HG03039 (cell line): Measurements from ENCODE around the gene NEIL3.
"Not testable (repeated sequence)": the region's sequence is repeated elsewhere in the genome, so short reads cannot be mapped to it uniquely, and the experiment has no call there.

Source experiments
- ATAC-seq: cut with Tn5 transposase; IDR thresholded peaks from one replicate; pipeline ENCODE4 v1.9.1; 2021; ENCODE audit warnings: mild to moderate bottlenecking, moderate library complexity; ENCODE audit not compliant: unreplicated experiment

NEIL3 gene

DNA sequence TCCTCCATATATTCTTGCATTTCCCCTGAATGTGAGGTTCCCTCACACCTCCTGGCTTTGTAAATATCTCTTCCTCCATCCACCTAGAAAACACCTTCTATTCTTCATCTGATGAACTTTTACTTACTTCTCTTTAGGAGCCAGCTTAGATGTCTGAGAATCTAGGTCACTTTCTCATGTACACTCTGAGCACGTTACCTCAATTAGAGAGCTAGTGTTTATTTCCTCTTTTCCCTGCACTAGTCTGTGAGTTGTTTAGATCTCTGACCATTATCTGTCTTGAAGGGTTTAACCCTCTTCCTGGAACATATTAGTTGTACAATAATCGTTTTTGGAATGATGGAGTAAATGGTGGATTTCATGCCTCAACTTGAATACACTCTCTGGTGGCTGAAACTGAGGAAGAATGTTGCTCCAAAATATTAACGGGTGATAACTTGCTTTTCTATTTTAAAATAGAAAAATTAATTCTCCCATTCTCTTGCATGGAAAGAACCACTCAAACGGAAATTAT lies 8.5 kb upstream of the NEIL3 start:
- no peak for ATAC-seq

DNA sequence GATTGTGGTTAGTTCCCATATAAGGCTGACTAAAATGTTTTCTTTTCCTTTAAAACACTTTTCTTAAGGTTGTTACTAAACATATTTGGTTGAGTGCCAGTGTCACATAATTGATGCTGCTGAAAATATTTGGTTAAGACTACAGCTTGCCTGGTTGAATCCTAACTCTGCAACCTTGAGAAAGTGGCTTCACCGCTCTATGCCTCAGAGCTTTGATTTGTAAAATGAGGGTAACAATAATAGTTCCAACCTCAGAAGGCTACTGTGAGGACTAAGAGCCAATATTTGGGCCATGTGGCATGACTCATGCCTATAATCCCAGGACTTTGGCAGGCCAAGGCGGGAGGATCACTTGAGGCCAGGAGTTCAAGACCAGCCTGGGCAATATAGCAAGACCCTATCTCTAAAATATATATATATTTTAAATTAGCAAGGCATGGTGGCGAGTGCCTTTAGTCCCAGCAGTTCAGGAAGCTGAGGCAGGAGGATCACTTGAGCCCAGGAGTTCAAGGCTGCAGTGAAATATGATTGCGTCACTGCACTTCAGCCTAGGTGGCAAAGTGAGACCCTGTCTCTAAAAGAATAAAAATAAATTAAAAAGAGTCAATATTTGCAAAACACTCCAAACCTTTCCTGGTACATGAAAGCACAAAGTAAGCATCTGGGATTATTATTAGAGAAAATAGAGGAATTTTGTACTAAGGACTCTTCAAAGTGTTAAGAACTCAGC lies 7.1 kb upstream of the NEIL3 start:
- no peak for ATAC-seq

DNA sequence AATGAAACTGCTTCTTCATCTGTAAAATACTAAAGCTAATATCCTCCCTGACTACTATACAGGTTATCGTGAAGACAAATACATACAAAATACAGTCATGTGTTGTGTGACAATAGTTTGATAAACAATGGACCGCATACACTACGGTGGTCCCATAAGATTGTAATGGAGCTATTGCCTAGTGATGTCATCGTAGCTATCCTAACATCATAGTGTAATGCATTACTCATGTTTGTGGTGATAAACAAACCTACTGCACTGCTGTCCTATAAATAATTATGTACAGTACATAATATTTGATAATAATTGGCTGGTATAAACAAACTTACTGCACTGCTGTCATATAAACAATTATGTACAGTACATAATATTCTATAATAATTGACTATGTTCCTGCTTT lies 5.6 kb upstream of the NEIL3 start:
- no peak for ATAC-seq

DNA sequence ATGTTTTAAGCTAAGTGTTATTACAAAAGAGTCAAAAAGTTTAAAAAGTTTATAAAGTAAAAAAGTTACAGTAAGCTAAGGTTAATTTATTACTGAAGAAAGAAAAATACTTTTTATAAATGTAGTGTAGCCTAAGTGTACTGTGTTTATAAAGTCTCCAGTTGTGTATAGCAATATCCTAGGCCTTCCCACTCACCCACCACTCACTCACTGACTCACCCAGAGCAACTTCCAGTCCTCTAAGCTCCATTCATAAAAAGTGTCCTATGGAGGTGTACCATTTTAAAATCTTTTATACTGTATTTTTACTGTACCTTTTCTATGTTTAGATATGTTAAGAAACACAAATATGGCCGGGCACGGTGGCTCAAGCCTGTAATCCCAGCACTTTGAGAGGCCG lies 4.8 kb upstream of the NEIL3 start:
- ATAC-seq, result not testable (repeated sequence)

DNA sequence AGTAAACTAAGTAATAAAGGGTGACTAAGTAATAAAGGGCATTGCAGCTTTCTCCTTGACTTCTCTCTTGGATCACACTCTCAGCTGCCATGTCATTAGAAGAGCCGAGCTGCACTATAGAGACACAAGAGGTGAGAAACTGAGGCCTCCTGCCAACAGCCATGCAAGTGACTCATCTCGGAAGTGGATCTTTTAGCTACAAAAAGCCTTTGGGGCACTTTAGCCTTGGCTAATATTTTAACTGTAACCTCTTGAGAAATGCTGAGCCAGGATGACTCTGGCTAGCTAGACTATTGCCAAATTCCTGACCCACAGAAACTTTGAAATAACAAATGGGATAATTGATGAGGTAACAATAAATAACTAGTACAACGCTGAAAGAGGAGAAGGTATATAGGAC lies 1.5 kb upstream of the NEIL3 start:
- ATAC-seq, result no peak

DNA sequence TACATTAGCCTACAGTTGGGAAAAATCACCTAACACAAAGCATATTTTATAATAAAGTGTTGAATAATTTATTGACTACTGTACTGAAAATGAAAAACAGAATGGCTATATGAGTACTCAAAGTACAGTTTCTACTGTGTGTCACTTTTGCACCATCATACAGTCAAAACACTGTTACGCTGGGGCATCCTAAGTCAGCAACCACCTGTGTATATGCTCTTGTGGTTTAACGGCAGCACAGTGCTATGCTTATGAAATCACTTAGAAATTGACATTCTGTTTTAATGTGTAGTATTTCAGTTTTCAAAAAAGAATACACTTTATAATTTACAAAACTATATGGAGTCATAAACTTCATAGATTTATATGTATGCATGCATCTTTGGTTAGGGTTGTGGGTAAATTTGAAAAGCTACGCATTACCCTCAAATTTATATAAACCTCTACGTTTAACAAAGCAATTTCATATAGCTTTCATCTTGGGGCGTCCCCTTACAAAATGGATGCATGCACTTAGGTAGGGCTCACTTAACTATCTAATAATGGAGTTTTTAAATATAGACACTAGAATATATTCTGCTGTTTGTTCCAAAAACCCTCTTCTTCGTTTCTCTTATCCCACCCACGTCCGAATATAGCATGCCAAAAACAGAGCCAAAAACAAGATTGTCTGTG lies 690 bp upstream of the NEIL3 start:
- no peak for ATAC-seq

DNA sequence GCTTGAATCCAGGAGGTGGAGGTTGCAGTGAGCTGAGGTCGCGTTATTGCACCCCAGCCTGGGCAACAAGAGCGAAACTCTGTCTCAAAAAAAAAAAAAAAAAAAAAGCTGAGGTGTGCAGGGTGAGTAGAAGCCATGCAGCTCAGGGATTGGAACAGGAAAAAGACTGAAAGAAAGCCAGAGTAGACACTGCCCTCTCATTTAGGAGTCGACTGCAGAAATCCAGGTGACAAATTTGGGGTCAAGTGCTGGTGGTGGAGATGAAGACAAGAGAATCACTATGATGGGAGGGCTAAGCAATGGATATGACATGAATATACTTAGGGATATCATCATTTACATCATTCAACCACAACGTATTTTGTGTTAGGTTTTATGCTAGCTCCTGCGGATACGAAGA lies 1.9 kb downstream of the NEIL3 start:
- ATAC-seq, result no peak

DNA sequence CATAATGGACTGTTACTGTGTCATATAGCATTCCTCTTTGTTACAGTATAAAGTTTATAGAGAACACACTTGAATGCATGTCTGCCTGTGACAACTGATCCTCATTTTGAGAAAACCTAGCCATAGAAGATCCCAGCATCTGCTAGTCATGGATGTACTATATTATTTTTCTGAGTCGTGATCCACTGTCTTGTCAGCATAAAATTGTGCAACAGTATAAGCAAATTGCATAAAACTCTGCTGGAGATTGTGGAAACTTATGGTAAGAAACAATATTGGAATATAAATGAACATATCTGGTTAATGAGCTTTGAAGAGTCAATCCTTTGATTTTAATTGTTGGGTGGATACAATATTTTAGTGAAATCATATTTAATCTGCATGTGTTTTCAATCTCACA lies 3.6 kb downstream of the NEIL3 start:
- no peak for ATAC-seq

DNA sequence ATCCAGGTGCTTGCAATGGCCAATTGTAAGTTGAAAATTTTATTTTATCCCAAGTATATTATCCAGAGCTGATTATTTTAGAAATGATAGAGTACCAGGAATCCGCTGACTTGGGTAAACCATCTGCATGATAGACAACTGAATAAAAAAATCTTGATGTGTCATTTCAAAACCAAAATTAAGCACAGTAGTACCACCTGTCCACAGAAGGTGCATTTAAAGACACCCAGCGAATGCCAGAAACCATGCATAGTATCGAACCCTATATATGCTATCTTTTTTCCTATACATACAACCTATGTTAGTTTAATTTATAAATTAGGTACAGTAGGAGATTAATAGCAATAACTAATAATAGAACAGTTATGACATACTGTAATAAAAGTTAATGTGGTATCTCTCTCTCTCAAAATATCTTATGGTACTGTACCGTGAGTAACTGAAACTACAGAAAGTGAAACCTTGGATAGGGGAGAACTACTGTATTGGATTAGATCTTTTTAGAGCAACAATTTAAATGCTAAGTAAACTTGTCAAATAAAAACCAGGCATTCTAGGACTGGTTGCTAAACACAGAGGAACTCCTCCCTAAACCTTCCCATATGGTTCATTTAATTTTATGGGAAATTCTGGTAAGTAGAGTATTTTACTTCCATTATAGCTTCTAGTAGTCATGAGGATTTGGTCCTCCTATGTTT lies 6.2 kb downstream of the NEIL3 start:
- no peak for ATAC-seq

DNA sequence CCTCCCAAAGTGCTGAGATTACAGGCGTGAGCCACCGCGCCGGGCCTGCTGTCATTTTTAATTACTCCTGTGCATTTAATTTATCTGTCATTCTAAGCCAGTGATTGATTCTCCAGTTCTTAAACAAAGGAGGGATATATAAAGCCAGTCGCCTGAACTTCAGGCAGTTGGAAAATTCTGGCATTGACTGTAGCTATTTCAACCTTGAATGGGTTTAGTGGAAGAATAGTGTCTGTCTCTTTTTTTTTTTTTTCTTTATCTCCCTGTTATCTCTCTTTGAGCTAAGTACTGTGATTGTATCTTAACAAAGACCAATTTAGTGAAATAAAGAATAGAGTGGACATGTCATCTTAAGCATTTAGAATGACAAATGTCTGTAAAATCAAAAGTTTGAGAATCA lies 11.0 kb downstream of the NEIL3 start:
- ATAC-seq, result no peak

DNA sequence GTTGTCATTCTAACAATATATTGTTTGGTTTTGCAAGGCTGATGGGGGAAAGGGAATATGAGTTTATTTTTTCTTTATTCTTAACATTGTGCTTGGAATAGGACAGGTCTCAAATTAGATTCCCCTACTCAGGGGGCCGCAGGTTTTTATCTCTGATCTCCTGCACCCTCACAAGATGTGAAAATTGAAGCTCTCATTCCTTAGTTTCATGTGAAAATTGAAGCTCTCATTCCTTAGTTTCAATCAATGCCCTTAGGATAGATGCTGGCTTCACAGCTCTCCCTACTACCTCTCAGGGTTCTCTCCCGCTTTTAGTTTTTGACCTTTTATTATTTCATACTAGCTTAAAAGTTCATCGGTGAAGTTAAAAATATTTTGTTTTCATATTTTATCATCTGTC lies 12.0 kb downstream of the NEIL3 start:
- no peak for ATAC-seq

DNA sequence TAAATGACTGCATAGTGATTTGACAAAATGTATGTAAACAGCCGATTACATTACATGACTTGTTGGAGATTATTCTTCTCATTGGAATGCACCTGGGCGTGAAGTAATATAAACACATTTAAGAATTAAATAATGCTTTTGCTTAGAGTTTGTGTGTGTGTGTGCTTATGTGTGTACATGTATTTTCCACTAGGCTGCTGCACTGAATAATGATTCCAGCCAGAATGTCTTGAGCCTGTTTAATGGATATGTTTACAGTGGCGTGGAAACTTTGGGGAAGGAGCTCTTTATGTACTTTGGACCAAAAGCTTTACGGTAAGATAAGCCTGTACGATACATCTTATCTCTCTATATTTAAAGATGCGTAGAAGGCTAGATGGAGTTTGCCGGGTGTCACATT lies 12.6 kb downstream of the NEIL3 start:
- no peak for ATAC-seq

DNA sequence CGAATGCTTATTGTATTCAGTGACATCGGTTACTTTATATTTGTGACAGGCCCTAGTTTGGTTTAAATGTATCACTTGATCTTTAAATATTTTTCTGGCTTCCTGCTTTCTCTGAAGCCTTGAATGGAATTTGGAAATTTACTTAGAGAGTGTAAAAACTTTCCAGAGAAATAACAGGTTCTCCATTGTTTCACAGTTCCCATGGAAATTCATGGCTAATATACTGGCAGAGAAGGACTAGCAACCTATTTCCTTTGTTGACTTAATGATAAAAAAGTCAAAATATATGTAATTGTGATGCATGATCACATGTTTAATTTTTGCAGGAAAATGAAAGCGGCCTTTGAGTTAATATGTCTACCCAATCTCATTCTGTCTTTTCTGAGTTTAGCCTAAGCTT lies 13.2 kb downstream of the NEIL3 start:
- ATAC-seq, result no peak

DNA sequence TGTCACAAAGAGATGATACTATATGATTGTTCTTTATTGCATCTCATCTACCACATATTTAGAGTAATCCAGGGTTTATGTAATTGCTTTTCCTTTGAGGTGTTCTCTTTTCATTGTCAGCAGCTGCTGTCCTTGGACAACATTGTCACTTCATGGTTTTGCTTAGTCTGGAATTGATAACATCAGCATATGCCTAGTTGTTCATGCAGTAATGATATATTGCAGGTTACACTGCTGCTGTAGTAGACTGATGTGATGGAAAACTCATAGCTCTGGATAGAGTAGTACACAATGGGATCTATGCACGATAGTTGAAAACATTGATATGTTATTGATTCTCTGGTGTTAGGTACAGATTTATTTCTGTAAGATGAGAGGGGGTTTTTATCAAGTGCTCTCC lies 13.7 kb downstream of the NEIL3 start:
- ATAC-seq, result no peak

DNA sequence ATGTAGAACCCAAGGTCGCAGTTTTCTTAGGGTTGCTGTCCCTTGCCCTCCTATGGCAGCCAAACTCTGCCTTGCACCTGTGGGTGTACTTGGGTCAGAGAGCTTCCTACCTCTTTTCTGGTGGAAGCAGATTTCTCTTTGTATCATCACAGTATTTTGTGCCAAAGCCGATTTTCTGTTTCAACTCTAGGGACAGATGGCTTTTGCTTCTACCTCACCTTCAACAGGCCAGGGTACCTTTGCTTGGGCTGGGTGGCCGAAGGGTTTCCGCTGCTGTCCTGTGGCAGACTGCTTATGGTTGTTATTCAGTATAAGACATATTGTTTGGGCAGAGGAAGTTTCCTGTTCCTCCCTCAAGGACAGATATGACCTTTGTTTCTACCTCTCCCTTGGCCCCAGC lies 22.4 kb downstream of the NEIL3 start:
- ATAC-seq, result no peak

DNA sequence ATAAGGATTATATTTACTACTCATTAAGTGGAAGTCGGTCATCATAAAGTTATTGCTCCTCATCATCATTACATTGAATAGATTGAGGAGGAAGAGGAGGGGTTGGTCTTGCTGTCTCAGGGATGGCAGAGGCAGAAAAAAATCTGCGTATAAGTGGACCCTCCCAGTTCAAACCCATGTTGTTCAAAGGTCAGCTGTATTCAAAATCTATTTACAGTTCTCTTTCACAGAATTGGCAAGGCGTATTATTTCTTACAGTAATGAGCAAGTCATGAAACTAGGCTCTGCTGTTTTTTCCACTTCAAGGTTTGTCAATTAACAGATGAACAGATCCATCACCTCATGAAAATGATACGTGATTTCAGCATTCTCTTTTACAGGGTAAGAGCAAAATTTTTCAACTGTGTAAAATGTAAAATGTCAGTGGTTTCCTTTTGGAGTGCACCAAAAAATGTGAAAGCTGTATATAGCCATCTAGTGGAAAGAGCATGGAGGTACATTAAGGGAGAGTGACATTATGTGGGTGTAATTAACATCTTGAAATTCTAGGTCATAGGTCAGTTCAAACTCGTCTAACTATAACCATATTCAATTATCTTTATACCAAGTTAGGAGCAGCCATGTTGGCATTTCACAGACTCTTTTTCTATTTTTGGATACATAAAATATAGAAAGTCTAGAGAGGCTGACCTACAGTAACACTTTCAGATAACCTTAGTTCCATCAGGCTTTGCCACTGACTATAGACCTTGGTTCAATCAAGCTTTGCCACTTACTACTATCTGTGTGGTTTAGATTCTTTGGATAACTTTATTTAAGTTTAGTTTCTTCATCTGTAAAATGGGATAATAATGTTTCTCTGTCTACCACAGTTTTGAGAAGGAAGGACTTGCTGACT lies 30.1 kb downstream of the NEIL3 start:
- ATAC-seq, result peak; percentile 88

DNA sequence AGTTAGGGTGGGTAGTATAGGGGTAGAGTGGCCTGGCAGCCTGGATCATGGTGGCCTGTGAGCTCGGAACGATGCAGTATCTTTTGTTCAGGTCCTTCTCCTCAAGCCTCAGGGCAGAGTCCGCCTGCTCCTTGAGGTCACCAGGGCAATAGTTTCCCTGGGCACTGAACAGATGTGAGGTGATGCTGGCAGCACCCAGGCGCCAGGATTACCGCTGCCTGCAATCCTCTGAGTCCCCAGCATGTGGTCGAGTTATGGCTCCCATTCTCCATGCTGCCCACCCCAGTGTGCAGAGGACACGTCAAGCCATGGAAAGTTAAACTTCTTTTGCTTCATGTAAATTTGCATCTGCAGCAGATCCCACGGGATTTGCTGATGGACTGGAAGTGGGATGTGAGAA lies 38.7 kb downstream of the NEIL3 start:
- no peak for ATAC-seq

DNA sequence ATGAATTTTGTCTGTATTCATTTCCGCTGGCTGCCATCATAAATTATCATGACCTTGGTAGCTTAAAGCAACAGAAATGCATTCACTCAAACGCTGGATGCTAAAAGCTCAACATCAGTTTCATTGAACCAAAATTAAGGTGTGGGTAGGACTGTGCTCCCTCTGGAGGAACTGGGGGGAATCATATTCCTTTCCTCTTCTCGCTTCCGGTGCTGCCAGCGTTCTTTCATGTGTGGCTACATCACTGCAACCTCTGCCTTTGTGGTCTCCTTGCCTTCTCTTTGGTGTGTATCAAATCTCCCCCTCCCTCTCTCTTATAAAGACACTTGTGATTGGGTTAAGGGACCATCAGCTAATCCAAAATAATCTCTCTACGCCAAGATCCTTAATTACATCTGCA lies 39.5 kb downstream of the NEIL3 start:
- ATAC-seq, result no peak

DNA sequence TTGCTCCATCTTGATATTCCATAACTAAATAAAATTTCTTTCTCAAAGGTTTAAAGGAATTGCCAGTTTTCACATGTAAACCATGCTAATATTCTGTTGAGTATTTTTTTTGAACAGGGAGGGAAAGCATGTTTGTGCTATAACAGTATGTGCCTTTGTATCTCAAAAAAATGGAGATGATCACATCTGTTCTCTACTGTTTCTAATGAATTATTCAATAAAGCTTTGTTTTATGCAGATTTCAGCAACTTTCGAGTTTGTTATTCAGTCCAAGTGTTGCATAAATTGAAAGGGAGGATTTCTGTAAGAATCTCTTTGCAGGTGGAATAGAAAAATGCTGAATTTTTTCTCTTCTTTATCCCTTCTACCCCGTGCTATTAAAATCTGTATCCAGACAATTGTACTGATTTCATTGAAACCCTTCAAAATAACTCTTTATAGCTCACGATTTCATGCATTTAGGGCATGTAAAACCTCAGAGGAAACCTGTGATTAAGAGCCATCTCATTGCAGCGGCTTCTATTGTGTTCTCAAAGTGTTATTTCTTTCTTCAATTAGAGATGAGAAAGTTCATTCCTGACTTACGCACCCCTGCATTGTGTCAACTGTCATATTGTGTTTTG lies 42.1 kb downstream of the NEIL3 start:
- ATAC-seq, result no peak

DNA sequence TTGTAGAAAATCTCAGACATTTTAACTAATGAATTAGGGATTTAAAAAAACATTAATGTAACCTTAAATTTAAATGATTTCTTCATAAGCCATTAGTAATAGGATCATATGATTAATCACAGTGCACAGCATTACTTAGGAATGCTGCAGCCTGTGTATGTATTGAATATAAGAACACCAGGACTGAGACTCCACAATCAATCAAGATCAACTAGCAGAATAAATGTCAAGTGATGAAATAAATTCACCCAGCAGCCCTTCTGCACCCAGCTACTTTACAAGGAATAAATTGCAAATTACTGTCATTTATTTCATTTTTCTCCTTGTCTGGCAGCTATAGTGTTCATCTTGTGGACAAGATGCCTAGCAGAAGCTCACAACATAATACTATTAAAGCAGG lies 46.5 kb downstream of the NEIL3 start:
- no peak for ATAC-seq

DNA sequence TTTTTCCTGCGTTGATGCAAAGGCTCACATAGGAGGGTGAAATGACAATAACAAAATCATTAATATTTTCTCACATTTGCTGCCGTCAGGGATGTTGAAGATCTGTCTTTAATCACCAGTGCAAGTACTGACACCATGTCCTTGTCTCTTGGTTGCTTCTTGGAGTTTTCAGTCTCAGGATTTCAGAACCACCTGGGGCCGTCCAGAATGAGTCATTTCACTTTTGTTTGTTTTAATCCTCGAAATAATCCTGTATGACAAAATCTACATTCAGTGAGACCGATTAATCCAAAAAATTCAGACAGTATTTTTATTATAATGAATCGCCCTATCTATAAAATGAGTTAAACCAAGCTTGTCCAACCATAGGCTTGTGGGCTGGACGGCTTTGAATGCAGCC lies 47.2 kb downstream of the NEIL3 start:
- no peak for ATAC-seq
